WTC11 (cell line): ENCODE data around the gene CHST3. TPM values are rescaled to one million over a fixed set of nuclear protein-coding genes. Genes with fewer than 3 reads are reported as not detected.

ENCODE experiments used
- ATAC-seq: fragments of 200-7000 bp; cut with Tn5 transposase; 2 replicates; pipeline ENCODE4 v1.10.0; 2021; ENCODE audit warnings: mild to moderate bottlenecking, moderate library complexity
- CTCF ChIA-PET: fragments of 300-600 bp; sonication (Branson Sonifier 250); formaldehyde crosslinking; loops from one replicate; lab custom pipeline; 2021; ENCODE audit warnings: antibody characterized with exemption; lab: Charles Lee
- POLR2A ChIA-PET: fragments of 350-600 bp; sonication (Branson Sonifier 250); formaldehyde crosslinking; loops from one replicate; lab custom pipeline; 2021; ENCODE audit warnings: antibody characterized with exemption; lab: Charles Lee
- DNase-seq: peaks from one replicate; pipeline ENCODE4 v3.0.0; 2021; ENCODE audit warnings: low spot score
- H3K27ac Mint-ChIP-seq: 2 replicates; pipeline ENCODE4 v1.8.0; 2021; ENCODE audit warnings: mixed read lengths
- H3K27me3 Mint-ChIP-seq: 2 replicates; pipeline ENCODE4 v1.8.0; 2021; ENCODE audit warnings: low read depth, mild to moderate bottlenecking, moderate library complexity, mixed read lengths
- H3K36me3 Mint-ChIP-seq: 2 replicates; pipeline ENCODE4 v1.8.0; 2021; ENCODE audit warnings: mixed read lengths
- H3K4me1 Mint-ChIP-seq: 2 replicates; pipeline ENCODE4 v1.8.0; 2022; ENCODE audit warnings: mixed read lengths
- H3K4me3 Mint-ChIP-seq: 2 replicates; pipeline ENCODE4 v1.8.0; 2021; ENCODE audit warnings: mild to moderate bottlenecking, moderate library complexity, mixed read lengths
- H3K9me3 Mint-ChIP-seq: 2 replicates; pipeline ENCODE4 v1.8.0; 2021; ENCODE audit warnings: mixed read lengths
- ESRRA ChIP-seq: sonication (generic); formaldehyde crosslinking; IDR thresholded peaks from 2 replicates; pipeline ENCODE4 v1.8.1; 2022; ENCODE audit warnings: mild to moderate bottlenecking, missing genetic modification reagents, borderline replicate concordance
- GABPB1 ChIP-seq: sonication (generic); formaldehyde crosslinking; IDR thresholded peaks from 2 replicates; pipeline ENCODE4 v1.8.1; 2023; ENCODE audit warnings: mild to moderate bottlenecking, missing genetic modification reagents
- MYBL2 ChIP-seq: sonication (generic); formaldehyde crosslinking; IDR thresholded peaks from 2 replicates; pipeline ENCODE4 v1.8.1; 2023; ENCODE audit warnings: mild to moderate bottlenecking, moderate library complexity, missing genetic modification reagents
- NR2C2 ChIP-seq: sonication (generic); formaldehyde crosslinking; IDR thresholded peaks from 2 replicates; pipeline ENCODE4 v1.8.0; 2022; ENCODE audit warnings: mild to moderate bottlenecking, missing genetic modification reagents
- RELA ChIP-seq: sonication (generic); formaldehyde crosslinking; IDR thresholded peaks from 2 replicates; pipeline ENCODE4 v1.8.1; 2022; ENCODE audit warnings: missing genetic modification reagents, mild to moderate bottlenecking, borderline replicate concordance
- SP1 ChIP-seq: sonication (generic); formaldehyde crosslinking; conservative IDR thresholded peaks from 2 replicates; pipeline ENCODE4 v1.8.1; 2022; ENCODE audit warnings: missing genetic modification reagents
- STAT6 ChIP-seq: sonication (generic); formaldehyde crosslinking; conservative IDR thresholded peaks from 2 replicates; pipeline ENCODE4 v1.8.1; 2023; ENCODE audit warnings: mild to moderate bottlenecking, low read depth, missing genetic modification reagents, moderate library complexity
- TCF7 ChIP-seq: sonication (generic); formaldehyde crosslinking; IDR thresholded peaks from 2 replicates; pipeline ENCODE4 v1.8.0; 2022; ENCODE audit warnings: mild to moderate bottlenecking, low read depth, missing genetic modification reagents, moderate library complexity
- ZNF396 ChIP-seq: fragments of 250-450 bp; sonication (Bioruptor Pico); IDR thresholded peaks from 2 replicates; pipeline ENCODE4 v1.8.0; 2021; ENCODE audit warnings: mild to moderate bottlenecking, moderate library complexity, borderline replicate concordance
- ZNF423 ChIP-seq: fragments of 250-450 bp; sonication (Bioruptor Pico); IDR thresholded peaks from 2 replicates; pipeline ENCODE4 v2.1.2; 2022; ENCODE audit warnings: mild to moderate bottlenecking, moderate library complexity
- ZNF532 ChIP-seq: fragments of 250-450 bp; sonication (Bioruptor Pico); IDR thresholded peaks from 2 replicates; pipeline ENCODE4 v1.9.0; 2021; ENCODE audit warnings: mild to moderate bottlenecking, borderline replicate concordance
- ZNF671 ChIP-seq: fragments of 250-450 bp; sonication (Bioruptor Pico); IDR thresholded peaks from 2 replicates; pipeline ENCODE4 v1.8.0; 2021; ENCODE audit warnings: mild to moderate bottlenecking
- total RNA-seq: library from RNA; stranded (reverse); gene quantifications from 3 replicates; pipeline ENCODE4 v1.2.3, GENCODE V29; 2021
- TF ChIP-seq, protein P1 (sequence below): fragments of 250-450 bp; sonication (Bioruptor Pico); IDR thresholded peaks from 2 replicates; pipeline ENCODE4 v1.9.0; 2021; ENCODE audit warnings: mild to moderate bottlenecking
- TF ChIP-seq, protein P2 (sequence below): sonication (generic); formaldehyde crosslinking; IDR thresholded peaks from 2 replicates; pipeline ENCODE4 v1.8.1; 2022; ENCODE audit warnings: low read depth, mild to moderate bottlenecking, moderate library complexity, missing genetic modification reagents, borderline replicate concordance
- TF ChIP-seq, protein P3 (sequence below): sonication (generic); formaldehyde crosslinking; IDR thresholded peaks from 2 replicates; pipeline ENCODE4 v1.8.1; 2023; ENCODE audit warnings: mild to moderate bottlenecking, moderate library complexity, missing genetic modification reagents
- TF ChIP-seq, protein P4 (sequence below): sonication (generic); formaldehyde crosslinking; conservative IDR thresholded peaks from 2 replicates; pipeline ENCODE4 v1.8.1; 2022; ENCODE audit warnings: mild to moderate bottlenecking, missing genetic modification reagents

Gene CHST3
- total RNA-seq, 1 experiment from 2014 or later: 7.0 TPM

DNA sequence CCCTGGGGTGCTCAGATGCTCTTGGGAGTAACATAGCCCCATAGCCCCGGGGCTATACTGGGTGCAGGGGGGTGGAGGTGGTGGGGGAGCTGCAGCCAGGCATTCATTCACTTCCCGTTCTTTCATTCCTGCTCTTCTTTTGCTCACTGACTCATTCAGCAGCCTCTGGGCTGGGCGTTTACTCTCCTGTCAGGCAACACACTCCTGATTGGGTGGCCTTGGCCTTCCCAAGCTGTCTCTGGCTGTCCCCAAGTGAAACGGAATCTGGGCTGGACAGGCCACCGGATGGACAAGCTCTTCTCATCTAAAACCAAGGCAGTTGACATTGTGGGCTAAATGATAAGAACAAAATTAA lies 34.6 kb downstream of the CHST3 start (continued):
- TF ChIP-seq ZNF423 (CRISPR knock-in tag): no peak
- TF ChIP-seq NR2C2 (CRISPR knock-in tag): no peak
- TF ChIP-seq MYBL2 (CRISPR knock-in tag): no peak
- TF ChIP-seq, protein P1, sequence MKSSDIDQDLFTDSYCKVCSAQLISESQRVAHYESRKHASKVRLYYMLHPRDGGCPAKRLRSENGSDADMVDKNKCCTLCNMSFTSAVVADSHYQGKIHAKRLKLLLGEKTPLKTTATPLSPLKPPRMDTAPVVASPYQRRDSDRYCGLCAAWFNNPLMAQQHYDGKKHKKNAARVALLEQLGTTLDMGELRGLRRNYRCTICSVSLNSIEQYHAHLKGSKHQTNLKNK (CRISPR knock-in tag): no peak

- Mint-ChIP-seq H3K4me3 (no peak overlapping the region), H3K36me3 (no peaks in the 10 kb centered on the region), H3K9me3 (no peaks in the 10 kb centered on the region), H3K27ac (0 out of 2 replicates have a peak overlapping the region, but pooled peaks have one; percentile 84), H3K27me3 (no peaks in the 10 kb centered on the region), H3K4me1 (peaks cover 10% of the 10 kb centered on the region)
- ChIA-PET CTCF (interaction anchor here (0.9 to 4.6 kb wide), 8 partner anchors 17 to 303 kb away, joined by 3 to 31 read pairs (median 4); no protein-coding TSS in a partner anchor), POLR2A (interaction anchor here (0.8 kb wide), 1 partner anchor 496 kb away, joined by 3 read pairs; no protein-coding TSS in a partner anchor)
- no peak for TF ChIP-seq SP1 (CRISPR knock-in tag)
- TF ChIP-seq, protein P2, sequence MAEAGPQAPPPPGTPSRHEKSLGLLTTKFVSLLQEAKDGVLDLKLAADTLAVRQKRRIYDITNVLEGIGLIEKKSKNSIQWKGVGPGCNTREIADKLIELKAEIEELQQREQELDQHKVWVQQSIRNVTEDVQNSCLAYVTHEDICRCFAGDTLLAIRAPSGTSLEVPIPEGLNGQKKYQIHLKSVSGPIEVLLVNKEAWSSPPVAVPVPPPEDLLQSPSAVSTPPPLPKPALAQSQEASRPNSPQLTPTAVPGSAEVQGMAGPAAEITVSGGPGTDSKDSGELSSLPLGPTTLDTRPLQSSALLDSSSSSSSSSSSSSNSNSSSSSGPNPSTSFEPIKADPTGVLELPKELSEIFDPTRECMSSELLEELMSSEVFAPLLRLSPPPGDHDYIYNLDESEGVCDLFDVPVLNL: no peak
- no peak for TF ChIP-seq GABPB1 (CRISPR knock-in tag)
- TF ChIP-seq ZNF671: no peak
- ATAC-seq (peak; percentile 55), DNase-seq (no peak)
Observed at GRCh38 chr10:71999360-72000072, 35.3 kb downstream of the CHST3 start.

DNA sequence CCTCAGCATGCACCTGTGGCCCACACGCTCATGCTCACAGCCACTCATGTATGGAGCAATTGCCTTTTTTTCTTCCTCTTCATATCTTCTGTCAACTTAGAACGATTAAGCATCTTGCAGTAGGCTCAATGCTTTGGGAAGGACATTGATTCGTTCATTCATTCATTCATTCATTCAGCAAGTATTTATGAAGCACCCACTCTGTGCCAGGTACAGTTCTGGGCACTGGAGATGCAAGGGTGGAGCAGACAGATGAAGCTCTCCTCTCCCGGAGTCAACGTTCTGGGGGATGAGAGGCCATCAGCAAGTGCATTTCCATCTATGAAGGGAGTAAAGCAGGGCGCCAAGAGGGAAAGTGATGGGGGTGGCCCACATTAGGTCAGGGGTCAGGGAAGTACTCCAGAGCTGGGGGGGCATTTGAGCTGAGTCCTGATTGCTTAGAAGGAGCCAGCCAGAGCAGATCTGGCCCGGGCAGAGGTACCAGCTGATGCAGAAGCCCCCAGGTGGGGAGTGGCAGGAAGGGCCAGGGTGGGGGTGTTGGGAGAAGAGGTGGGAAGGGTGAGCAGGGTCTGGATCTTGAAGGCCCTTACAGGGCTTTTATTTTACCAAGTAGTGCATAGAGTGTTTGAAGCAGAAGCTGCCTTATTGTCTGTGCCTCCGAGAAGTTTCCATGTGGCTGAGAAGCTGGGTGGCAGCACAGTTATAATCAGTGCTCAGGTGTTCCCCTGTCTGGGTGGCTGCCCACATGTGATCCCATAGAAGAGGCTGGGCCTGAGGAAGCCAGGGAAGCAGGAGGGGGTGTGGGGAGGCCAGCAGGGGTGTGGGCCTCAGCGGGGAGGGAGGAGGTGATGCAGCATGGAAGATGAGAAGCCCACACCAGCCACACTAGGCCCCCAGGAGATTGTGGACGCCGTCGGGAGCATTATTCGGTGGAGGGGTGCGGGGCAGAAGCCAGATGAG lies 36.2 kb downstream of the CHST3 start:
- ChIA-PET CTCF (interaction anchor here (1.7 to 4.6 kb wide), 2 partner anchors 49 to 304 kb away, joined by 5 to 31 read pairs; no protein-coding TSS in a partner anchor), POLR2A (no interaction called here)
- H3K4me1 Mint-ChIP-seq: peaks cover 10% of the 10 kb centered on the region
- H3K27me3 Mint-ChIP-seq: no peaks in the 10 kb centered on the region
- H3K36me3 Mint-ChIP-seq: no peaks in the 10 kb centered on the region
- H3K4me3 Mint-ChIP-seq: no peak overlapping the region
- ATAC-seq: no peak
- peak overlapping the region; percentile 72 for H3K27ac Mint-ChIP-seq
- no peak for DNase-seq
- no peaks in the 10 kb centered on the region for H3K9me3 Mint-ChIP-seq
- TF ChIP-seq TCF7: no peak
- TF ChIP-seq RELA (CRISPR knock-in tag): no peak
- TF ChIP-seq, protein P3, sequence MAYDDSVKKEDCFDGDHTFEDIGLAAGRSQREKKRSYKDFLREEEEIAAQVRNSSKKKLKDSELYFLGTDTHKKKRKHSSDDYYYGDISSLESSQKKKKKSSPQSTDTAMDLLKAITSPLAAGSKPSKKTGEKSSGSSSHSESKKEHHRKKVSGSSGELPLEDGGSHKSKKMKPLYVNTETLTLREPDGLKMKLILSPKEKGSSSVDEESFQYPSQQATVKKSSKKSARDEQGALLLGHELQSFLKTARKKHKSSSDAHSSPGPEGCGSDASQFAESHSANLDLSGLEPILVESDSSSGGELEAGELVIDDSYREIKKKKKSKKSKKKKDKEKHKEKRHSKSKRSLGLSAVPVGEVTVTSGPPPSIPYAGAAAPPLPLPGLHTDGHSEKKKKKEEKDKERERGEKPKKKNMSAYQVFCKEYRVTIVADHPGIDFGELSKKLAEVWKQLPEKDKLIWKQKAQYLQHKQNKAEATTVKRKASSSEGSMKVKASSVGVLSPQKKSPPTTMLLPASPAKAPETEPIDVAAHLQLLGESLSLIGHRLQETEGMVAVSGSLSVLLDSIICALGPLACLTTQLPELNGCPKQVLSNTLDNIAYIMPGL (CRISPR knock-in tag): no peak
- TF ChIP-seq ZNF532 (CRISPR knock-in tag): no peak
- no peak for TF ChIP-seq ESRRA (CRISPR knock-in tag)
- TF ChIP-seq, protein P4, sequence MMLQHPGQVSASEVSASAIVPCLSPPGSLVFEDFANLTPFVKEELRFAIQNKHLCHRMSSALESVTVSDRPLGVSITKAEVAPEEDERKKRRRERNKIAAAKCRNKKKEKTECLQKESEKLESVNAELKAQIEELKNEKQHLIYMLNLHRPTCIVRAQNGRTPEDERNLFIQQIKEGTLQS (CRISPR knock-in tag): no peak
- no peak for TF ChIP-seq STAT6
- TF ChIP-seq, protein P2: no peak
- TF ChIP-seq ZNF396 (CRISPR knock-in tag): no peak
